ENCODE results near the gene MORN4.

DNA sequence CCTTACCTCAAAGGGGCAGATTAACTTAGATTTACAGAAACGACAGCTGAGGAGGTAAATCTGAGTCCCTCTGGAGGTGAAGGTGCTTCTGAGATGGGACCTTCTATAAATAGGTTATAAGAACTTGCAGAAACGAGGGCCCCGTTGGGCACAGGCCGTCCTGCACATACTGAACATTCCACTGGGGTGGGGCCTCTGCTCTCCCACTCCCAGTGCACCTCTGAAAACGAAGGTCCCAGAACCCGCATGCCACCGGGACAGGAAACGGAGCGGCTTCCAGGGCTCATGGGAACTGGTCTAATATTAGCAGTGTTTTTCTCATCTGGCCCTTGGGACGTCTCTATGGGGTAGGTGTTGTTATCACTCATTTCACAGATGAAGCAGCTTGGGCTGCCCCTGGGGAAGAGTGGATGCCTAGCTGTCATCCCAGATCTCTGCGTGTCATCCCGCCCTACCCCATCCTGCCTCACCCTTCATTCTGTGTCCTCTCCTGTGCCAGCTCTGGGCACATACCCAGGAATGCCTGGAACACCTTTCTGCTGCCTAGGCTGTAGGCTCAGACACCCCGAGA, 24.2 kb downstream of the MORN4 start:
- TF ChIP-seq, protein P1, sequence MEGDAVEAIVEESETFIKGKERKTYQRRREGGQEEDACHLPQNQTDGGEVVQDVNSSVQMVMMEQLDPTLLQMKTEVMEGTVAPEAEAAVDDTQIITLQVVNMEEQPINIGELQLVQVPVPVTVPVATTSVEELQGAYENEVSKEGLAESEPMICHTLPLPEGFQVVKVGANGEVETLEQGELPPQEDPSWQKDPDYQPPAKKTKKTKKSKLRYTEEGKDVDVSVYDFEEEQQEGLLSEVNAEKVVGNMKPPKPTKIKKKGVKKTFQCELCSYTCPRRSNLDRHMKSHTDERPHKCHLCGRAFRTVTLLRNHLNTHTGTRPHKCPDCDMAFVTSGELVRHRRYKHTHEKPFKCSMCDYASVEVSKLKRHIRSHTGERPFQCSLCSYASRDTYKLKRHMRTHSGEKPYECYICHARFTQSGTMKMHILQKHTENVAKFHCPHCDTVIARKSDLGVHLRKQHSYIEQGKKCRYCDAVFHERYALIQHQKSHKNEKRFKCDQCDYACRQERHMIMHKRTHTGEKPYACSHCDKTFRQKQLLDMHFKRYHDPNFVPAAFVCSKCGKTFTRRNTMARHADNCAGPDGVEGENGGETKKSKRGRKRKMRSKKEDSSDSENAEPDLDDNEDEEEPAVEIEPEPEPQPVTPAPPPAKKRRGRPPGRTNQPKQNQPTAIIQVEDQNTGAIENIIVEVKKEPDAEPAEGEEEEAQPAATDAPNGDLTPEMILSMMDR (optimal IDR thresholded peaks at IDR 0.05 in 1 of 3, IDR thresholded peaks at IDR 0.05 in 1 of 3, conservative IDR thresholded peaks at IDR 0.05 in 1 of 3; ENCODE audit: extremely low read depth in 1 of 3, insufficient read depth in 2 of 3, low read length in 3 of 3) = no peak
- TF ChIP-seq EZH2 (IDR thresholded peaks at IDR 0.05; ENCODE audit: low read length) = no peak
